ENCODE results near the gene LAPTM5.

GRCh38 chr1:30787266-30787665, 29.7 kb upstream of the LAPTM5 start:
- TF ChIP-seq CTCF (IDR thresholded peaks at IDR 0.05; ENCODE audit: extremely low read depth in 1 of 2, insufficient read depth in 1 of 2, low read depth in 1 of 2, low read length in 2 of 2) (no peak), POLR2A (IDR thresholded peaks at IDR 0.05; ENCODE audit: low read depth, low read length) (no peak), EZH2 (IDR thresholded peaks at IDR 0.05; ENCODE audit: borderline replicate concordance, low read depth, low read length, severe bottlenecking) (no peak), POLR2AphosphoS5 (IDR thresholded peaks at IDR 0.05; ENCODE audit: insufficient read depth, low read depth, low read length) (no peak), MYC (IDR thresholded peaks at IDR 0.05; ENCODE audit: low read depth, low read length) (no peak), GATA2 (IDR thresholded peaks at IDR 0.05; ENCODE audit: insufficient read depth, insufficient read length, low read depth, low read length) (no peak), JUN (IDR thresholded peaks at IDR 0.05; ENCODE audit: borderline replicate concordance, insufficient read depth, insufficient read length, low read depth) (no peak), MAX (IDR thresholded peaks at IDR 0.05; ENCODE audit: insufficient read depth, insufficient read length) (no peak), FOS (IDR thresholded peaks at IDR 0.05; ENCODE audit: borderline replicate concordance, insufficient read depth, low read length) (no peak)
